ENCODE data around the gene ANGEL1. TPM values are rescaled to one million over a fixed set of nuclear protein-coding genes. Genes with fewer than 3 reads are reported as not detected.
A peak's percentile ranks its signal among the peaks of the same experiment; 100 is the strongest.

Gene ANGEL1
- total and polyA plus RNA-seq, 2 donors from 2014 or later: 6.3 to 21.5 TPM

GRCh38 chr14:76759589-76759988, 53.1 kb downstream of the ANGEL1 start:
- Histone ChIP-seq H3K36me3 (ENCODE audit: control insufficient read depth in 2 of 3, insufficient read depth in 3 of 3, low read length in 3 of 3) (no peaks in the 10 kb centered on the region), H3K9ac (ENCODE audit: low read length in 3 of 3) (no peak overlapping the region), H3K27ac (ENCODE audit: low read depth in 2 of 2, low read length in 2 of 2) (no peak overlapping the region), H3K4me3 (ENCODE audit: low read length in 3 of 3) (no peak overlapping the region), H3K4me1 (ENCODE audit: control insufficient read depth in 2 of 3, insufficient read depth in 2 of 3, low read depth in 1 of 3, low read length in 3 of 3) (peaks cover 0 to 13% (median 0%) of the 10 kb centered on the region in 3 donors), H3K27me3 (ENCODE audit: control insufficient read depth, insufficient read depth, low read length) (no peaks in the 10 kb centered on the region), H3K9me3 (ENCODE audit: control insufficient read depth in 2 of 3, insufficient read depth in 1 of 3, low read length in 3 of 3) (no peaks in the 10 kb centered on the region)
- intact Hi-C loops (cut with DNase I): no loop called here
- DNase-seq (peak in 3 of 5 donors; percentile 6 to 34 (median 21)), FAIRE-seq (no peak)
- TF ChIP-seq, protein P1, sequence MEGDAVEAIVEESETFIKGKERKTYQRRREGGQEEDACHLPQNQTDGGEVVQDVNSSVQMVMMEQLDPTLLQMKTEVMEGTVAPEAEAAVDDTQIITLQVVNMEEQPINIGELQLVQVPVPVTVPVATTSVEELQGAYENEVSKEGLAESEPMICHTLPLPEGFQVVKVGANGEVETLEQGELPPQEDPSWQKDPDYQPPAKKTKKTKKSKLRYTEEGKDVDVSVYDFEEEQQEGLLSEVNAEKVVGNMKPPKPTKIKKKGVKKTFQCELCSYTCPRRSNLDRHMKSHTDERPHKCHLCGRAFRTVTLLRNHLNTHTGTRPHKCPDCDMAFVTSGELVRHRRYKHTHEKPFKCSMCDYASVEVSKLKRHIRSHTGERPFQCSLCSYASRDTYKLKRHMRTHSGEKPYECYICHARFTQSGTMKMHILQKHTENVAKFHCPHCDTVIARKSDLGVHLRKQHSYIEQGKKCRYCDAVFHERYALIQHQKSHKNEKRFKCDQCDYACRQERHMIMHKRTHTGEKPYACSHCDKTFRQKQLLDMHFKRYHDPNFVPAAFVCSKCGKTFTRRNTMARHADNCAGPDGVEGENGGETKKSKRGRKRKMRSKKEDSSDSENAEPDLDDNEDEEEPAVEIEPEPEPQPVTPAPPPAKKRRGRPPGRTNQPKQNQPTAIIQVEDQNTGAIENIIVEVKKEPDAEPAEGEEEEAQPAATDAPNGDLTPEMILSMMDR (IDR thresholded peaks at IDR 0.05; ENCODE audit: borderline replicate concordance, extremely low read depth, insufficient read depth): no peak

DNA sequence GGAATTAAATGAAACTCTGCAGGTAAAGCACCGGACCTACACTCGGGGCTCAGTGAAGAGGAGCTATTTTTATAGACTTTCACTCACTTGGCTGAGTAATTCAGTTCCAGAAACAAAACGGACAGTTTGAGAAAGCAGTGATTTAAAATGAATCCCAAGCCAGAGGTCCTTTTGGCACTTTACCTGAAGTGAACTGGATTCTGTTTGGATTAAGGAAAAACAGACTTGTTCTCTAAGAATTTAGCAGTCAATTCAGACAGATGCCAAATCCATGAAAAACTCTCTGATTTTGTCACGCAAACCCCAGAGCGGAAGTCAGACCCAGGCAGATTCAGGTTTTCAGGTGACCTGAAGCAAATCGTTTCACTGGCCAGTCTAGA, 56.3 kb downstream of the ANGEL1 start:
- H3K4me1 ChIP-seq (ENCODE audit: control insufficient read depth in 2 of 3, insufficient read depth in 2 of 3, low read depth in 1 of 3, low read length in 3 of 3): peaks cover 0 to 5% (median 0%) of the 10 kb centered on the region in 3 donors
- H3K27me3 ChIP-seq (ENCODE audit: control insufficient read depth, insufficient read depth, low read length): no peaks in the 10 kb centered on the region
- H3K4me3 ChIP-seq (ENCODE audit: low read length in 3 of 3): no peak overlapping the region
- TF ChIP-seq, protein P1 (IDR thresholded peaks at IDR 0.05; ENCODE audit: borderline replicate concordance, extremely low read depth, insufficient read depth): no peak
- no peak for FAIRE-seq
- no peaks in the 10 kb centered on the region for H3K36me3 ChIP-seq (ENCODE audit: control insufficient read depth in 2 of 3, insufficient read depth in 3 of 3, low read length in 3 of 3)
- H3K9me3 ChIP-seq (ENCODE audit: control insufficient read depth in 2 of 3, insufficient read depth in 1 of 3, low read length in 3 of 3): no peaks in the 10 kb centered on the region
- H3K9ac ChIP-seq (ENCODE audit: low read length in 3 of 3): no peak overlapping the region
- intact Hi-C loops (cut with DNase I): no loop called here
- H3K27ac ChIP-seq (ENCODE audit: low read depth in 2 of 2, low read length in 2 of 2): no peak overlapping the region
- DNase-seq: peak in 1 of 5 donors; percentile 4

DNA sequence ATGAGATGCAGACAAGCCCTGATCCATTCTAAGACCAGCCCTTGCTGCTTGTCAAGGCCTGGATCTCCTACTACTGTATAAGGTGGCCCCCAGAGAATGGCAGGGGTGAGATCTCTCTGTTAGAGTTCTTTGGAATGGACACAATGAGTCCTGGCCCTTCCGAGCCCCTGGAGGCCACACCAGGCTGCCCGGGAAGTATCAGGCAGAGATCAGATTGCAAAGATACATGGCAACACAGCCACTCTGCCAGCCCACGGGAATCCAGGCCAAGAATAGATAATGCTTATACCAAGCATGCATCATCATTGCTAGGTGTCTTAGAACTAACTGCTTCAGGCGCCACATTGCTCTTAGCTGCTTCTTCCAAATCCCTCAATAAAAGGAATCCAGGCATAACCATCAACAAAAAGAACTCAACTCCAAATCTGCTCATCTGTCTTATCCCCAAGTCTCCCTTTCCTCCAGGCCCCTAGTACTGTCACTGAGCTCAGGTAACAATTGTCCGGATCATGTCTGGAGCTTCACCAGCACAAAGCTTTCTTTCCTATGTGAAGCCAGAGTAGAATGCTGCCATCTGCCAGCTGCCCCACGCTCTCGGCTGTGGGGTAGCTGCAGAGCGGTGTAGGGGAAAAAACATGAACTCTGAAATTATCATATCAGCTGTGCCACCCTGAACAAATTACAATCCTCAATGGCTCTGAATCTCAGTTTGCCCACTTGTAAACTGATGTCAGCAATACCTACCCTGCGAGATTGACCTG, 56.9 kb downstream of the ANGEL1 start:
- intact Hi-C loops (cut with DNase I): no loop called here
- DNase-seq (peak in 1 of 5 donors; percentile 3), FAIRE-seq (no peak)
- H3K9ac ChIP-seq (ENCODE audit: low read length in 3 of 3): no peak overlapping the region
- no peak overlapping the region for H3K27ac ChIP-seq (ENCODE audit: low read depth in 2 of 2, low read length in 2 of 2)
- no peak overlapping the region for H3K4me3 ChIP-seq (ENCODE audit: low read length in 3 of 3)
- no peaks in the 10 kb centered on the region for H3K27me3 ChIP-seq (ENCODE audit: control insufficient read depth, insufficient read depth, low read length)
- H3K4me1 ChIP-seq (ENCODE audit: control insufficient read depth in 2 of 3, insufficient read depth in 2 of 3, low read depth in 1 of 3, low read length in 3 of 3): peaks cover 0 to 3% (median 0%) of the 10 kb centered on the region in 3 donors
- TF ChIP-seq, protein P1 (IDR thresholded peaks at IDR 0.05; ENCODE audit: borderline replicate concordance, extremely low read depth, insufficient read depth): no peak
- no peaks in the 10 kb centered on the region for H3K9me3 ChIP-seq (ENCODE audit: control insufficient read depth in 2 of 3, insufficient read depth in 1 of 3, low read length in 3 of 3)
- no peaks in the 10 kb centered on the region for H3K36me3 ChIP-seq (ENCODE audit: control insufficient read depth in 2 of 3, insufficient read depth in 3 of 3, low read length in 3 of 3)
